GM19452 (cell line): ENCODE measurements around the gene PRPF31.
"Not testable (repeated sequence)": the region's sequence is repeated elsewhere in the genome, so short reads cannot be mapped to it uniquely, and the experiment has no call there.

Experiments used
- ATAC-seq: cut with Tn5 transposase; IDR thresholded peaks from one replicate; pipeline ENCODE4 v1.9.1; 2021; ENCODE audit not compliant: unreplicated experiment

Gene PRPF31

GRCh38 chr19:54115109-54116063 lies at the start of gene PRPF31, which contains the start of gene TFPT:
PRPF31 (plus strand) TSS chr19:54115754; CDS start chr19:54118279, 2,525 bp downstream.
TFPT (minus strand) TSS chr19:54115657; CDS start chr19:54115269, 388 bp downstream.
- ATAC-seq = peak; percentile 81

GRCh38 chr19:54069470-54069869 lies 46.1 kb upstream of the PRPF31 start:
- no peak for ATAC-seq

GRCh38 chr19:54073829-54074228 lies 41.7 kb upstream of the PRPF31 start:
- ATAC-seq = no peak

- no peak for ATAC-seq
Measured at GRCh38 chr19:54074851-54075250, 40.7 kb upstream of the PRPF31 start.

- ATAC-seq = no peak
Measured at GRCh38 chr19:54077334-54077733, 38.2 kb upstream of the PRPF31 start.

- ATAC-seq = no peak
Measured at GRCh38 chr19:54081032-54081431, 34.5 kb upstream of the PRPF31 start, which contains the start of gene TARM1. TARM1 (minus strand) TSS chr19:54081365; CDS start chr19:54081340, 25 bp downstream.

- no peak for ATAC-seq
Measured at GRCh38 chr19:54084410-54084809, 31.1 kb upstream of the PRPF31 start.

GRCh38 chr19:54094426-54095000 lies 21.0 kb upstream of the PRPF31 start:
- no peak for ATAC-seq

GRCh38 chr19:54095136-54095858 lies 20.3 kb upstream of the PRPF31 start:
- no peak for ATAC-seq

- not testable (repeated sequence) for ATAC-seq
Measured at GRCh38 chr19:54095859-54096616, 19.5 kb upstream of the PRPF31 start.

- no peak for ATAC-seq
Measured at GRCh38 chr19:54096617-54097106, 18.9 kb upstream of the PRPF31 start.

- ATAC-seq = no peak
Measured at GRCh38 chr19:54099190-54099902, 16.2 kb upstream of the PRPF31 start.

- not testable (repeated sequence) for ATAC-seq
Measured at GRCh38 chr19:54099903-54100255, 15.7 kb upstream of the PRPF31 start.

- ATAC-seq = no peak
Measured at GRCh38 chr19:54100561-54100960, 15.0 kb upstream of the PRPF31 start, which contains the start of gene OSCAR. OSCAR (minus strand) TSS chr19:54100803; CDS start chr19:54100792, 11 bp downstream.

- ATAC-seq = peak; percentile 97
Measured at GRCh38 chr19:54102421-54103169, 13.0 kb upstream of the PRPF31 start, which contains the start of gene NDUFA3. NDUFA3 (plus strand) TSS chr19:54102855; CDS start chr19:54102879, 24 bp downstream.

GRCh38 chr19:54104998-54105715 lies 10.4 kb upstream of the PRPF31 start:
- no peak for ATAC-seq

GRCh38 chr19:54105796-54106195 lies 9.8 kb upstream of the PRPF31 start:
- ATAC-seq = no peak

- ATAC-seq = no peak
Measured at GRCh38 chr19:54106716-54107115, 8.8 kb upstream of the PRPF31 start.
